Vagina (tissue), 2 donors: Measurements from ENCODE around the gene FABP1. TPM values are rescaled to one million over a fixed set of nuclear protein-coding genes. Genes with fewer than 3 reads are reported as not detected.

Experiments used
- DNase-seq, 2 donors: peaks; one replicate each; pipeline ENCODE4 v3.0.0-alpha.2; 2017; ENCODE audit errors: extremely low spot score in 2 of 2
- H3K27ac ChIP-seq: fragments of 200-600 bp; sonication (generic); one replicate; pipeline ENCODE4 v1.5.1; 2019
- H3K27me3 ChIP-seq: fragments of 200-600 bp; sonication (generic); one replicate; pipeline ENCODE4 v1.5.1; 2019
- H3K36me3 ChIP-seq, 2 donors: fragments of 200-600 bp; sonication (generic); one replicate each; pipeline ENCODE4 v1.5.1; 2017 to 2019
- H3K4me1 ChIP-seq: fragments of 200-600 bp; sonication (generic); one replicate; pipeline ENCODE4 v1.5.1; 2019
- H3K4me3 ChIP-seq, 2 donors: fragments of 200-600 bp; sonication (generic); 1 replicate in 1 of 2; 2 replicates in 1 of 2; pipeline ENCODE4 v1.5.1; 2016 to 2019
- H3K9me3 ChIP-seq: fragments of 200-600 bp; sonication (generic); one replicate; pipeline ENCODE4 v1.5.1; 2019
- CTCF ChIP-seq, 3 experiments: fragments of 450-650 bp in 2 of 3; fragments of 200-600 bp in 1 of 3; sonication (generic) in 1 of 3; IDR thresholded peaks; one replicate each; pipeline ENCODE4 v1.5.1; 2017 to 2019; ENCODE audit warnings: antibody characterized with exemption in 3 of 3, mild to moderate bottlenecking in 2 of 3, moderate library complexity in 2 of 3
- POLR2A ChIP-seq, 2 donors: fragments of 450-650 bp; IDR thresholded peaks; one replicate each; pipeline ENCODE4 v1.6.1; 2017; ENCODE audit warnings: antibody characterized with exemption in 2 of 2, mild to moderate bottlenecking in 2 of 2, moderate library complexity in 2 of 2
- POLR2AphosphoS5 ChIP-seq, 2 donors: sonication (generic); formaldehyde crosslinking; IDR thresholded peaks; one replicate each; pipeline ENCODE4 v1.9.0; 2017; ENCODE audit warnings: antibody characterized with exemption in 2 of 2, mild to moderate bottlenecking in 2 of 2, low read depth in 1 of 2; ENCODE audit not compliant: insufficient read depth in 1 of 2
- intact Hi-C: fragments of 100-400 bp; cut with DNase I; formaldehyde crosslinking; loops from one replicate; pipeline ENCODE4 v1.15.1; 2023
- total RNA-seq: library from RNA; depleted of rRNA; stranded (reverse); fragments of >200 nt; gene quantifications from one replicate; pipeline ENCODE4 v1.2.3, GENCODE V29; 2016

The FABP1 gene
- total RNA-seq, 1 donor from 2014 or later, result not detected

- Histone ChIP-seq H3K4me3 (no peak overlapping the region), H3K27ac (no peak overlapping the region), H3K36me3 (no peaks in the 10 kb centered on the region), H3K27me3 (no peaks in the 10 kb centered on the region), H3K4me1 (no peaks in the 10 kb centered on the region), H3K9me3 (no peaks in the 10 kb centered on the region)
- DNase-seq, result no peak
- TF ChIP-seq POLR2A (IDR thresholded peaks at IDR 0.05) (no peak), POLR2AphosphoS5 (IDR thresholded peaks at IDR 0.05; ENCODE audit: insufficient read depth in 1 of 2, low read depth in 1 of 2) (no peak), CTCF (IDR thresholded peaks at IDR 0.05) (no peak)
- intact Hi-C loops, result loop anchor here (5.0 kb wide), 1 partner anchor 144 kb away; no protein-coding TSS in a partner anchor
These were observed 18.7 kb upstream of the FABP1 start for GRCh38 chr2:88146590-88146989.

GRCh38 chr2:88144914-88145497, 17.1 kb upstream of the FABP1 start:
- H3K4me3 ChIP-seq, result no peak overlapping the region
- no peaks in the 10 kb centered on the region for H3K36me3 ChIP-seq
- no peaks in the 10 kb centered on the region for H3K9me3 ChIP-seq
- H3K27me3 ChIP-seq, result no peaks in the 10 kb centered on the region
- H3K4me1 ChIP-seq, result no peaks in the 10 kb centered on the region
- TF ChIP-seq POLR2AphosphoS5 (IDR thresholded peaks at IDR 0.05; ENCODE audit: insufficient read depth in 1 of 2, low read depth in 1 of 2), result no peak
- intact Hi-C loops, result loop anchor here (2.0 to 5.0 kb wide), 2 partner anchors 24 to 143 kb away; no protein-coding TSS in a partner anchor
- no peak overlapping the region for H3K27ac ChIP-seq
- DNase-seq, result no peak

- intact Hi-C loops, result loop anchor here (2.0 kb wide), 1 partner anchor 23 kb away; no protein-coding TSS in a partner anchor
- Histone ChIP-seq H3K9me3 (no peaks in the 10 kb centered on the region), H3K27ac (no peak overlapping the region), H3K27me3 (no peaks in the 10 kb centered on the region), H3K4me1 (no peaks in the 10 kb centered on the region), H3K36me3 (no peaks in the 10 kb centered on the region), H3K4me3 (no peak overlapping the region)
- no peak for TF ChIP-seq POLR2A (IDR thresholded peaks at IDR 0.05)
- no peak for TF ChIP-seq CTCF (IDR thresholded peaks at IDR 0.05)
- TF ChIP-seq POLR2AphosphoS5 (IDR thresholded peaks at IDR 0.05; ENCODE audit: insufficient read depth in 1 of 2, low read depth in 1 of 2), result no peak
- no peak for DNase-seq
These were observed 16.4 kb upstream of the FABP1 start for GRCh38 chr2:88144271-88144670.

GRCh38 chr2:88141952-88142351, 14.1 kb upstream of the FABP1 start:
- H3K9me3 ChIP-seq, result no peaks in the 10 kb centered on the region
- DNase-seq, result no peak
- intact Hi-C loops, result no loop called here
- H3K36me3 ChIP-seq, result no peaks in the 10 kb centered on the region
- no peak overlapping the region for H3K4me3 ChIP-seq
- no peak for TF ChIP-seq CTCF (IDR thresholded peaks at IDR 0.05)
- TF ChIP-seq POLR2AphosphoS5 (IDR thresholded peaks at IDR 0.05; ENCODE audit: insufficient read depth in 1 of 2, low read depth in 1 of 2), result no peak
- no peak for TF ChIP-seq POLR2A (IDR thresholded peaks at IDR 0.05)
- no peaks in the 10 kb centered on the region for H3K27me3 ChIP-seq
- no peak overlapping the region for H3K27ac ChIP-seq
- no peaks in the 10 kb centered on the region for H3K4me1 ChIP-seq

- H3K36me3 ChIP-seq, result no peaks in the 10 kb centered on the region
- H3K4me1 ChIP-seq, result no peaks in the 10 kb centered on the region
- no peaks in the 10 kb centered on the region for H3K9me3 ChIP-seq
- no peaks in the 10 kb centered on the region for H3K27me3 ChIP-seq
- no peak for TF ChIP-seq POLR2A (IDR thresholded peaks at IDR 0.05)
- TF ChIP-seq POLR2AphosphoS5 (IDR thresholded peaks at IDR 0.05; ENCODE audit: insufficient read depth in 1 of 2, low read depth in 1 of 2), result no peak
- TF ChIP-seq CTCF (IDR thresholded peaks at IDR 0.05), result no peak
- DNase-seq, result no peak
- H3K27ac ChIP-seq, result no peak overlapping the region
- H3K4me3 ChIP-seq, result no peak overlapping the region
- intact Hi-C loops, result no loop called here
These were observed 11.9 kb upstream of the FABP1 start for GRCh38 chr2:88139804-88140203.
